Astrocyte (in vitro differentiated cells and primary cell): ENCODE measurements around the gene EIF4B. TPM values are rescaled to one million over a fixed set of nuclear protein-coding genes. Genes with fewer than 3 reads are reported as not detected.

Experiments used
- DNase-seq: peaks from one replicate; pipeline ENCODE4 v3.0.0-alpha.2; 2010; ENCODE audit warnings: low read depth
- FAIRE-seq: peaks from 2 replicates; lab custom pipeline; 2011; peaks lifted over from hg19 to GRCh38; lab: Jason Lieb, UNC
- H2AFZ ChIP-seq: 2 replicates; pipeline ENCODE4 v1.6.0; 2012; ENCODE audit warnings: low read depth, low read length, inconsistent platforms
- H3K27ac ChIP-seq: 2 replicates; pipeline ENCODE4 v1.5.1; 2011; ENCODE audit warnings: low read depth, low read length, inconsistent platforms
- H3K27me3 ChIP-seq: 2 replicates; pipeline ENCODE4 v1.6.0; 2011; ENCODE audit warnings: low read length, inconsistent platforms; ENCODE audit not compliant: insufficient read depth
- H3K36me3 ChIP-seq: 2 replicates; pipeline ENCODE4 v1.5.1; 2011; ENCODE audit warnings: low read length, inconsistent platforms; ENCODE audit not compliant: insufficient read depth
- H3K4me1 ChIP-seq: 2 replicates; pipeline ENCODE4 v1.5.1; 2011; ENCODE audit warnings: low read length, inconsistent platforms; ENCODE audit not compliant: insufficient read depth
- H3K4me2 ChIP-seq: 2 replicates; pipeline ENCODE4 v1.6.0; 2012; ENCODE audit warnings: low read length, inconsistent platforms
- H3K4me3 ChIP-seq: 2 replicates; pipeline ENCODE4 v1.5.1; 2011; ENCODE audit warnings: low read depth, mild to moderate bottlenecking, low read length, inconsistent platforms; ENCODE audit not compliant: insufficient read depth
- H3K79me2 ChIP-seq: 2 replicates; pipeline ENCODE4 v1.6.0; 2012; ENCODE audit warnings: mild to moderate bottlenecking, low read length, inconsistent platforms; ENCODE audit not compliant: insufficient read depth
- H3K9ac ChIP-seq: 2 replicates; pipeline ENCODE4 v1.6.0; 2012; ENCODE audit warnings: mild to moderate bottlenecking, low read length, inconsistent platforms
- H3K9me3 ChIP-seq: 2 replicates; pipeline ENCODE4 v1.5.1; 2012; ENCODE audit warnings: low read depth, mild to moderate bottlenecking, low read length, inconsistent platforms; ENCODE audit not compliant: insufficient read depth
- H4K20me1 ChIP-seq: 2 replicates; pipeline ENCODE4 v1.6.0; 2012; ENCODE audit warnings: low read length, inconsistent platforms; ENCODE audit not compliant: insufficient read depth
- H3K27ac Mint-ChIP-seq: one replicate; pipeline ENCODE4 v1.8.0; 2021; ENCODE audit warnings: mild to moderate bottlenecking, mixed read lengths; ENCODE audit not compliant: unreplicated experiment
- H3K27me3 Mint-ChIP-seq: one replicate; pipeline ENCODE4 v1.8.0; 2021; ENCODE audit warnings: low read depth, mixed read lengths; ENCODE audit not compliant: unreplicated experiment
- H3K36me3 Mint-ChIP-seq: one replicate; pipeline ENCODE4 v1.8.0; 2021; ENCODE audit warnings: low read depth, mixed read lengths; ENCODE audit not compliant: unreplicated experiment
- H3K4me1 Mint-ChIP-seq: one replicate; pipeline ENCODE4 v1.8.0; 2021; ENCODE audit warnings: low read depth, mixed read lengths; ENCODE audit not compliant: unreplicated experiment
- H3K4me3 Mint-ChIP-seq: one replicate; pipeline ENCODE4 v1.8.0; 2021; ENCODE audit warnings: mild to moderate bottlenecking, moderate library complexity, mixed read lengths; ENCODE audit not compliant: unreplicated experiment
- H3K9me3 Mint-ChIP-seq: one replicate; pipeline ENCODE4 v1.8.0; 2021; ENCODE audit warnings: mild to moderate bottlenecking, mixed read lengths; ENCODE audit not compliant: unreplicated experiment
- EZH2 ChIP-seq: IDR thresholded peaks from 2 replicates; pipeline ENCODE4 v1.6.1; 2012; ENCODE audit warnings: mild to moderate bottlenecking, low read length, inconsistent platforms; ENCODE audit not compliant: insufficient read depth
- total RNA-seq: library from RNA; stranded (reverse); gene quantifications from 2 replicates; pipeline ENCODE4 v1.2.1, GENCODE V29; 2021
- TF ChIP-seq, protein P1 (sequence below): IDR thresholded peaks from 2 replicates; pipeline ENCODE4 v1.5.1; 2011; ENCODE audit warnings: low read depth, mild to moderate bottlenecking, inconsistent platforms, low read length, moderate library complexity; ENCODE audit not compliant: insufficient read depth

EIF4B gene
- total RNA-seq, 1 donor from 2014 or later = 242 TPM

DNA sequence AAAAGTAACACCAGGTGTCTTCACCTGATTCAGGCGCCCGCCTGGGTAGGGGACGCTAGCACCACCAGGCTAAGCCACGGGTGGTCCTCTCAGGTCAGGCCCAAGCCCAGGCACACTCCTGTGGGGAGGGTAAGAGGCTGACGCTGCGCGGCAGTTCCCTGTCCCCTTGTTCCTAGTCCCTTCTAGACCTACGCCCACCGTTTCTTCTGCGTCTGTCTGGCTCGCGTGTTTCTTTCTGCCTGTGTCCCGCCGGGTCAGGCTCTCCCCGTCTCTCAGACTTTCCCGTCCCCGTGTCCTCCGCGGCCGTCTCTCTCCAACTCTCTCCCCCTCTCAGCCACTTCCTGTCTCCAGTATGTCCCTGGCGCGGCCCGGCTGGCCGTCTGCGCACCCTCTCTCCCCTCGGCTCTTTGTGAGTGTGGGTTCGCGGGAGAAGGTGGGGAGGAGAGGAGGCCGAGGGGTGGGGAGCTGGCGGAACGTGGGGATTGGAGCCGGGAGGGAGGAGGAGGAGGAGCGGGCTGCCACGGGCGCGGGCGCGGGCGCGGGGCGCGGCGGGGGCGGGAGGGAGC lies 40.5 kb downstream of the EIF4B start:
- H3K27ac ChIP-seq = peak overlapping the region; percentile 74

DNA sequence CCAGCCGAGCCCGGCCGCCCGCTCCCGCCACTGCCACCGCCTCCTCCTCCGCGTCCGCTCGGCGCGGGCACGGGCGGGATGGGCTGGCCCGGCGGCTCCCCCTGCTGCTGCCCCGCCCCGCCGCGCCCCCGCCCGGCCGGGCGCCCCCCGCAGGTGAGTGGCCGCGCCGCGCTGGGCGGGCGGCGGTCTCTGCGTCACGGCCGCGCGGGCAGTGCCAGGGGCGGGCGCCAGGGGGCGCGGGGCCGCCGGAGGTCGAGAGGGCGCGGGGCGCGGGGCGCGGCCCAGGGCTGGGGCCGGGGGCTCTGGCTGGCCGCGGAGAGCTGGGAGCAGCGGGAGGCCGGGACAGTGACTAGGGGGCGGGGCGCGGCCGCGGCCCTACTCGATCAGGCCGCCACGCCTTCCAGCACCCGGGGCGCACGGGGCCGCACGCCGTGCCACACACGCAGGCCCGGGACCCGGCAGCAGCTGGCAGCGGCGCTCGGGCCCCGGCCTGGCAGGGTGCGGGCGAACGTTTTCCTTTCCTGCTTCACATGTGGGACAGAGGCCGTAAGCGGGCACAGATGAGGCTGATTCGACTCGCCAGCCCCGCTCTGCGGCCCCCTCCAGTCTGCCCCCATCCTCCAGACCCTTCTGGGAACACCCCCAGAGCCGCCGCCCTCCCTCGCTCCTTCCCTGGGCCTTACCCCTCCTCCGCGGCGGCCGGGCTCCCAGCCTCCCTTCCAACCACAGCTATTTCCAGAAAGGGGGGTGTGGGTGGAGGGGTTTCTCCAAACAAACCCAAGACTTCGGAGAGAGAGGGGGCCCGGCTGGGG lies 41.2 kb downstream of the EIF4B start:
- peak overlapping the region; percentile 95 for H3K4me2 ChIP-seq
- peak overlapping the region; percentile 78 for H3K4me3 Mint-ChIP-seq
- TF ChIP-seq, protein P1, sequence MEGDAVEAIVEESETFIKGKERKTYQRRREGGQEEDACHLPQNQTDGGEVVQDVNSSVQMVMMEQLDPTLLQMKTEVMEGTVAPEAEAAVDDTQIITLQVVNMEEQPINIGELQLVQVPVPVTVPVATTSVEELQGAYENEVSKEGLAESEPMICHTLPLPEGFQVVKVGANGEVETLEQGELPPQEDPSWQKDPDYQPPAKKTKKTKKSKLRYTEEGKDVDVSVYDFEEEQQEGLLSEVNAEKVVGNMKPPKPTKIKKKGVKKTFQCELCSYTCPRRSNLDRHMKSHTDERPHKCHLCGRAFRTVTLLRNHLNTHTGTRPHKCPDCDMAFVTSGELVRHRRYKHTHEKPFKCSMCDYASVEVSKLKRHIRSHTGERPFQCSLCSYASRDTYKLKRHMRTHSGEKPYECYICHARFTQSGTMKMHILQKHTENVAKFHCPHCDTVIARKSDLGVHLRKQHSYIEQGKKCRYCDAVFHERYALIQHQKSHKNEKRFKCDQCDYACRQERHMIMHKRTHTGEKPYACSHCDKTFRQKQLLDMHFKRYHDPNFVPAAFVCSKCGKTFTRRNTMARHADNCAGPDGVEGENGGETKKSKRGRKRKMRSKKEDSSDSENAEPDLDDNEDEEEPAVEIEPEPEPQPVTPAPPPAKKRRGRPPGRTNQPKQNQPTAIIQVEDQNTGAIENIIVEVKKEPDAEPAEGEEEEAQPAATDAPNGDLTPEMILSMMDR = no peak
- TF ChIP-seq EZH2 = no peak
- peaks cover 61% of the 10 kb centered on the region for H3K4me1 ChIP-seq
- H2AFZ ChIP-seq = peak overlapping the region; percentile 43
- FAIRE-seq = no peak
- H3K27ac Mint-ChIP-seq = peak overlapping the region; percentile 96
- peak overlapping the region; percentile 49 for H3K4me3 ChIP-seq
- peak; percentile 74 for DNase-seq
- no peaks in the 10 kb centered on the region for H3K27me3 Mint-ChIP-seq
- H3K9ac ChIP-seq = peak overlapping the region; percentile 84
- H3K36me3 ChIP-seq = peaks cover 4% of the 10 kb centered on the region
- H4K20me1 ChIP-seq = peaks cover 18% of the 10 kb centered on the region
- H3K9me3 Mint-ChIP-seq = peaks cover 3% of the 10 kb centered on the region
- peaks cover 32% of the 10 kb centered on the region for H3K79me2 ChIP-seq
- peaks cover 5% of the 10 kb centered on the region for H3K36me3 Mint-ChIP-seq
- peaks cover 55% of the 10 kb centered on the region for H3K4me1 Mint-ChIP-seq
- H3K27me3 ChIP-seq = no peaks in the 10 kb centered on the region
- H3K9me3 ChIP-seq = no peaks in the 10 kb centered on the region
- peak overlapping the region; percentile 85 for H3K27ac ChIP-seq

More for the DNA sequence above, 40.5 kb downstream of the EIF4B start:
- Mint-ChIP-seq H3K27ac (peak overlapping the region; percentile 98), H3K4me1 (peaks cover 51% of the 10 kb centered on the region), H3K9me3 (peaks cover 3% of the 10 kb centered on the region), H3K27me3 (no peaks in the 10 kb centered on the region), H3K4me3 (peak overlapping the region; percentile 90), H3K36me3 (peaks cover 8% of the 10 kb centered on the region)
- peak; percentile 87 for DNase-seq
- Histone ChIP-seq H3K4me3 (peak overlapping the region; percentile 69), H3K9me3 (no peaks in the 10 kb centered on the region), H3K79me2 (peaks cover 26% of the 10 kb centered on the region), H4K20me1 (peaks cover 22% of the 10 kb centered on the region), H3K4me2 (peak overlapping the region; percentile 95), H2AFZ (peak overlapping the region; percentile 70), H3K9ac (peak overlapping the region; percentile 84), H3K36me3 (peaks cover 6% of the 10 kb centered on the region), H3K4me1 (peaks cover 54% of the 10 kb centered on the region), H3K27me3 (no peaks in the 10 kb centered on the region)
- TF ChIP-seq, protein P1 = no peak
- no peak for TF ChIP-seq EZH2
- no peak for FAIRE-seq
